Thyroid gland (tissue), 4 donors: Measurements from ENCODE around the gene GRB10.

Experiments
- CTCF ChIP-seq, 6 experiments: fragments of 200-600 bp in 3 of 6; fragments of 450-650 bp in 3 of 6; sonication (generic) in 3 of 6; IDR thresholded peaks; one replicate each; pipeline ENCODE4 v1.5.1; 2016 to 2019; ENCODE audit warnings: antibody characterized with exemption in 6 of 6, mild to moderate bottlenecking in 2 of 6, inconsistent platforms in 1 of 6, moderate library complexity in 1 of 6
- POLR2A ChIP-seq, 2 donors: fragments of 450-650 bp; IDR thresholded peaks; one replicate each; pipeline ENCODE4 v1.6.1; 2017; ENCODE audit warnings: antibody characterized with exemption in 2 of 2, mild to moderate bottlenecking in 2 of 2, moderate library complexity in 1 of 2

GRCh38 chr7:50749896-50750295 is 32.8 kb downstream of the GRB10 start:
- TF ChIP-seq CTCF (IDR thresholded peaks at IDR 0.05), result no peak
- TF ChIP-seq POLR2A (IDR thresholded peaks at IDR 0.05), result no peak
